ENCODE measurements around the gene SPSB4.

Gene SPSB4

GRCh38 chr3:141096981-141097380, 45.8 kb downstream of the SPSB4 start:
- TF ChIP-seq, protein P1, sequence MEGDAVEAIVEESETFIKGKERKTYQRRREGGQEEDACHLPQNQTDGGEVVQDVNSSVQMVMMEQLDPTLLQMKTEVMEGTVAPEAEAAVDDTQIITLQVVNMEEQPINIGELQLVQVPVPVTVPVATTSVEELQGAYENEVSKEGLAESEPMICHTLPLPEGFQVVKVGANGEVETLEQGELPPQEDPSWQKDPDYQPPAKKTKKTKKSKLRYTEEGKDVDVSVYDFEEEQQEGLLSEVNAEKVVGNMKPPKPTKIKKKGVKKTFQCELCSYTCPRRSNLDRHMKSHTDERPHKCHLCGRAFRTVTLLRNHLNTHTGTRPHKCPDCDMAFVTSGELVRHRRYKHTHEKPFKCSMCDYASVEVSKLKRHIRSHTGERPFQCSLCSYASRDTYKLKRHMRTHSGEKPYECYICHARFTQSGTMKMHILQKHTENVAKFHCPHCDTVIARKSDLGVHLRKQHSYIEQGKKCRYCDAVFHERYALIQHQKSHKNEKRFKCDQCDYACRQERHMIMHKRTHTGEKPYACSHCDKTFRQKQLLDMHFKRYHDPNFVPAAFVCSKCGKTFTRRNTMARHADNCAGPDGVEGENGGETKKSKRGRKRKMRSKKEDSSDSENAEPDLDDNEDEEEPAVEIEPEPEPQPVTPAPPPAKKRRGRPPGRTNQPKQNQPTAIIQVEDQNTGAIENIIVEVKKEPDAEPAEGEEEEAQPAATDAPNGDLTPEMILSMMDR (IDR thresholded peaks at IDR 0.05; ENCODE audit: poor library complexity, severe bottlenecking): no peak

GRCh38 chr3:141100112-141100511, 49.0 kb downstream of the SPSB4 start:
- H3K36me3 ChIP-seq (ENCODE audit: low read depth): no peaks in the 10 kb centered on the region
- H3K4me1 ChIP-seq (ENCODE audit: insufficient read depth, poor library complexity, severe bottlenecking): no peaks in the 10 kb centered on the region
- TF ChIP-seq, protein P1 (IDR thresholded peaks at IDR 0.05; ENCODE audit: poor library complexity, severe bottlenecking): no peak
- H3K27ac ChIP-seq (ENCODE audit: poor library complexity, severe bottlenecking): no peak overlapping the region
- H3K4me3 ChIP-seq (ENCODE audit: severe bottlenecking): no peak overlapping the region
- DNase-seq (ENCODE audit: low spot score): no peak
- no peak for ATAC-seq (ENCODE audit: low read depth)
- no peaks in the 10 kb centered on the region for H3K9me3 ChIP-seq (ENCODE audit: severe bottlenecking)
- no peaks in the 10 kb centered on the region for H3K27me3 ChIP-seq (ENCODE audit: insufficient read depth, poor library complexity, severe bottlenecking)

More at GRCh38 chr3:141096981-141097380, 45.8 kb downstream of the SPSB4 start:
- H3K4me1 ChIP-seq (ENCODE audit: insufficient read depth, poor library complexity, severe bottlenecking): no peaks in the 10 kb centered on the region
- ATAC-seq (ENCODE audit: low read depth) (no peak), DNase-seq (ENCODE audit: low spot score) (no peak)
- H3K27ac ChIP-seq (ENCODE audit: poor library complexity, severe bottlenecking): no peak overlapping the region
- H3K4me3 ChIP-seq (ENCODE audit: severe bottlenecking): no peak overlapping the region
- no peaks in the 10 kb centered on the region for H3K36me3 ChIP-seq (ENCODE audit: low read depth)
- H3K27me3 ChIP-seq (ENCODE audit: insufficient read depth, poor library complexity, severe bottlenecking): no peaks in the 10 kb centered on the region
- H3K9me3 ChIP-seq (ENCODE audit: severe bottlenecking): no peaks in the 10 kb centered on the region

- no peaks in the 10 kb centered on the region for H3K27me3 ChIP-seq (ENCODE audit: insufficient read depth, poor library complexity, severe bottlenecking)
- TF ChIP-seq, protein P1 (IDR thresholded peaks at IDR 0.05; ENCODE audit: poor library complexity, severe bottlenecking): no peak
- ATAC-seq (ENCODE audit: low read depth): no peak
- H3K4me3 ChIP-seq (ENCODE audit: severe bottlenecking): no peak overlapping the region
- no peaks in the 10 kb centered on the region for H3K36me3 ChIP-seq (ENCODE audit: low read depth)
- no peak for DNase-seq (ENCODE audit: low spot score)
- no peaks in the 10 kb centered on the region for H3K4me1 ChIP-seq (ENCODE audit: insufficient read depth, poor library complexity, severe bottlenecking)
- no peak overlapping the region for H3K27ac ChIP-seq (ENCODE audit: poor library complexity, severe bottlenecking)
- no peaks in the 10 kb centered on the region for H3K9me3 ChIP-seq (ENCODE audit: severe bottlenecking)
These were observed 49.6 kb downstream of the SPSB4 start for GRCh38 chr3:141100531-141101320.

GRCh38 chr3:141102372-141102771, 51.2 kb downstream of the SPSB4 start:
- Histone ChIP-seq H3K9me3 (ENCODE audit: severe bottlenecking) (no peaks in the 10 kb centered on the region), H3K4me1 (ENCODE audit: insufficient read depth, poor library complexity, severe bottlenecking) (no peaks in the 10 kb centered on the region), H3K27ac (ENCODE audit: poor library complexity, severe bottlenecking) (no peak overlapping the region), H3K36me3 (ENCODE audit: low read depth) (no peaks in the 10 kb centered on the region), H3K27me3 (ENCODE audit: insufficient read depth, poor library complexity, severe bottlenecking) (no peaks in the 10 kb centered on the region), H3K4me3 (ENCODE audit: severe bottlenecking) (no peak overlapping the region)
- ATAC-seq (ENCODE audit: low read depth) (no peak), DNase-seq (ENCODE audit: low spot score) (no peak)
- TF ChIP-seq, protein P1 (IDR thresholded peaks at IDR 0.05; ENCODE audit: poor library complexity, severe bottlenecking): no peak

GRCh38 chr3:141103067-141103466, 51.9 kb downstream of the SPSB4 start:
- no peak overlapping the region for H3K27ac ChIP-seq (ENCODE audit: poor library complexity, severe bottlenecking)
- TF ChIP-seq, protein P1 (IDR thresholded peaks at IDR 0.05; ENCODE audit: poor library complexity, severe bottlenecking): no peak
- DNase-seq (ENCODE audit: low spot score) (no peak), ATAC-seq (ENCODE audit: low read depth) (no peak)
- H3K27me3 ChIP-seq (ENCODE audit: insufficient read depth, poor library complexity, severe bottlenecking): no peaks in the 10 kb centered on the region
- no peaks in the 10 kb centered on the region for H3K9me3 ChIP-seq (ENCODE audit: severe bottlenecking)
- H3K36me3 ChIP-seq (ENCODE audit: low read depth): no peaks in the 10 kb centered on the region
- no peak overlapping the region for H3K4me3 ChIP-seq (ENCODE audit: severe bottlenecking)
- H3K4me1 ChIP-seq (ENCODE audit: insufficient read depth, poor library complexity, severe bottlenecking): no peaks in the 10 kb centered on the region

Data from RWPE2 (cell line).